Adrenal gland (tissue), 5 donors: Measurements from ENCODE around the gene TULP4.

ENCODE experiments used
- CTCF ChIP-seq, 6 experiments: fragments of 450-650 bp in 4 of 6; fragments of 200-600 bp in 2 of 6; sonication (generic) in 1 of 6; IDR thresholded peaks; 1 replicate in 5 of 6; 2 replicates in 1 of 6; pipeline versions ENCODE4 v1.5.1 to v1.8.0; 2016 to 2021; ENCODE audit warnings: antibody characterized with exemption in 6 of 6, mild to moderate bottlenecking in 2 of 6, moderate library complexity in 1 of 6
- POLR2A ChIP-seq, 2 donors: fragments of 450-650 bp; IDR thresholded peaks; one replicate each; pipeline ENCODE4 v1.6.1; 2017; ENCODE audit warnings: antibody characterized with exemption in 2 of 2, mild to moderate bottlenecking in 2 of 2, moderate library complexity in 1 of 2
- donor health status: DM: no; HTN: no; CAD: no.

DNA sequence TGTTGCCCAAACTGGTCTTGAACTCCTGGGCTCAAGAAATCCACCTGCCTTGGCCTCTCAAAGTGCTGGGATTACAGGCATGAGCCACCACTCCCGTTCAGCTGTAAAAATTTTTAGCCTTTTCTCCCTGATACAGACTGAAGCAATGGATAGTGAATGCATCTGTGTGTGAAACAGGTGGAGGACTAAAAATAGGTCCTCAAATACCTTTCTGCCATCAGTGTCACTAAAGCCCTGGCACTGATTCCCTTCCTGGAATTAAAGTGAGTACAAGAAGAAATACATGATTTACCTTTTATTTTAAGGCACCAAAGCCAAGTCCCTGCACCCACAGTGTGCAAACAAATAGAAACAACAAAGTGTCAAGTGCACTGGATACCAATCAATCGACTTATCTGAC lies 25.1 kb downstream of the TULP4 start:
- TF ChIP-seq CTCF (IDR thresholded peaks at IDR 0.05) (no peak), POLR2A (IDR thresholded peaks at IDR 0.05) (no peak)
